ENCODE measurements around the gene NDUFB10.

DNA sequence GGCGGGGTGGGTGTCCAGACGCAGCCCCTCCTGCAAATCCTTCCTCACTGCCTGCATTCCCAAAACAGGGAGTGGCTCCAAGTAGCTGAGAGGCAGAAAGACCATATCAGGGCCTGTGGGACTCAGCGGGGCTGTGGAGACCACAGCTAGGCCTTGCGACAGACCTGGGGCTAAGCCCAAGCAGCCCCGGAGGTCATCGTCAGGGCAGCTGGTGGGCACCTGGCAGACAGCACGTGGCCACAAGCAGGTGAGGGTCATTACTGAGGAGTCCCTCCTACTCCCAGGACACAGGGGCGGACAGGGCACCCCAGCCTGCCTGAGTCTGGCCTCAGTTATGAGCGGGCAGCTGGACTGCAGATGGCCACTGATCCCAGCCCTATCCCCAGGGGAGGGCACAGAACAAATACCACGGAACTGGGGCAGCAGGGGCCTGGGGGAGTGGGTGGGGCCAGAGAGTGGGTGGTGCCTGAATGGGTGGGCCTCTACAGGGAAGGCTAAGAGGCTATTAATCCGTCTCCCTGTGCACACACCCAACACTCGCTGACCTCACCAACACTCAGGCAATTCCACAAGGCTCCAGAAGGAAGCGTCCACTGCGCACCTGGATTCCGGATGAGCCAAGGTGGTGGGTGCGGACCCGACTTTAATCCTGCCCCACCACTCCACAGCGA, 49.6 kb upstream of the NDUFB10 start:
- TF ChIP-seq YY1 (IDR thresholded peaks at IDR 0.05; ENCODE audit: insufficient read depth, insufficient read length), result no peak
- TF ChIP-seq SUZ12 (IDR thresholded peaks at IDR 0.05; ENCODE audit: extremely low read depth, insufficient read depth, insufficient read length), result no peak

All from NT2/D1 (cell line).